Colonic mucosa (tissue), 4 donors: ENCODE measurements around the gene IL17REL. TPM values are rescaled to one million over a fixed set of nuclear protein-coding genes. Genes with fewer than 3 reads are reported as not detected.

Experiments
- DNase-seq: peaks from one replicate; pipeline ENCODE4 v3.0.0-alpha.2; 2020
- H3K27ac ChIP-seq: fragments of 200-600 bp; one replicate; pipeline ENCODE4 v1.8.0; 2021
- H3K27me3 ChIP-seq: fragments of 200-600 bp; one replicate; pipeline ENCODE4 v1.8.0; 2021
- H3K36me3 ChIP-seq: fragments of 200-600 bp; one replicate; pipeline ENCODE4 v1.8.0; 2021
- H3K4me1 ChIP-seq: fragments of 200-600 bp; one replicate; pipeline ENCODE4 v1.8.0; 2021; ENCODE audit warnings: mild to moderate bottlenecking
- H3K4me3 ChIP-seq: fragments of 200-600 bp; one replicate; pipeline ENCODE4 v1.8.0; 2021
- H3K9ac ChIP-seq, 2 donors: one replicate each; pipeline ENCODE4 v1.7.0; 2013; ENCODE audit warnings: control low read depth in 2 of 2, low read depth in 2 of 2, low read length in 2 of 2
- H3K9me3 ChIP-seq: fragments of 200-600 bp; one replicate; pipeline ENCODE4 v1.8.0; 2021
- CTCF ChIP-seq: fragments of 200-600 bp; IDR thresholded peaks from one replicate; pipeline ENCODE4 v1.8.0; 2022; ENCODE audit warnings: antibody characterized with exemption, mild to moderate bottlenecking
- intact Hi-C: fragments of 100-400 bp; cut with DNase I; formaldehyde crosslinking; loops from one replicate; pipeline ENCODE4 v1.14.1; 2022
- total RNA-seq, 2 donors: library from RNA; stranded (reverse); fragmentation: NEBNext Ultra II Directional in 1 of 2; extraction: Animal tissue kit (Norgen Biotek cat#: 25700) in 1 of 2; gene quantifications; one replicate each; pipeline ENCODE4 v1.2.1, GENCODE V29; 2021
- donor health status: healthy.
- donor health status: DM: no; HTN: no; CAD: no.
- donor health status: DM: no; HTN: no; CAD: no.

IL17REL gene
- total RNA-seq, 2 donors from 2014 or later: 0.11 to 0.22 TPM

GRCh38 chr22:50010676-50011446 is 1.7 kb downstream of the IL17REL start:
- Histone ChIP-seq H3K27me3 (peaks cover 54% of the 10 kb centered on the region), H3K4me1 (no peaks in the 10 kb centered on the region), H3K9ac (no peak overlapping the region), H3K4me3 (no peak overlapping the region), H3K36me3 (no peaks in the 10 kb centered on the region), H3K27ac (no peak overlapping the region), H3K9me3 (no peaks in the 10 kb centered on the region)
- intact Hi-C loops: no loop called here
- TF ChIP-seq CTCF: no peak
- DNase-seq: no peak

- no peak overlapping the region for H3K27ac ChIP-seq
- no peak for DNase-seq
- intact Hi-C loops: no loop called here
- H3K9me3 ChIP-seq: no peaks in the 10 kb centered on the region
- peaks cover 46% of the 10 kb centered on the region for H3K27me3 ChIP-seq
- no peak for TF ChIP-seq CTCF
- no peak overlapping the region for H3K9ac ChIP-seq
- no peaks in the 10 kb centered on the region for H3K4me1 ChIP-seq
- no peaks in the 10 kb centered on the region for H3K36me3 ChIP-seq
- H3K4me3 ChIP-seq: no peak overlapping the region
Observed at GRCh38 chr22:50009765-50010675, 2.5 kb downstream of the IL17REL start.

- intact Hi-C loops: no loop called here
- no peaks in the 10 kb centered on the region for H3K4me1 ChIP-seq
- no peak overlapping the region for H3K4me3 ChIP-seq
- no peaks in the 10 kb centered on the region for H3K9me3 ChIP-seq
- no peak for TF ChIP-seq CTCF
- H3K27ac ChIP-seq: no peak overlapping the region
- H3K36me3 ChIP-seq: no peaks in the 10 kb centered on the region
- H3K9ac ChIP-seq: no peak overlapping the region
- peaks cover 39% of the 10 kb centered on the region for H3K27me3 ChIP-seq
- no peak for DNase-seq
Observed at GRCh38 chr22:50009251-50009650, 3.3 kb downstream of the IL17REL start.

GRCh38 chr22:50008151-50009040 is 4.2 kb downstream of the IL17REL start:
- DNase-seq: no peak
- no peak overlapping the region for H3K27ac ChIP-seq
- no peaks in the 10 kb centered on the region for H3K36me3 ChIP-seq
- no peak overlapping the region for H3K9ac ChIP-seq
- peaks cover 33% of the 10 kb centered on the region for H3K27me3 ChIP-seq
- TF ChIP-seq CTCF: no peak
- H3K4me1 ChIP-seq: no peaks in the 10 kb centered on the region
- H3K9me3 ChIP-seq: no peaks in the 10 kb centered on the region
- H3K4me3 ChIP-seq: no peak overlapping the region
- intact Hi-C loops: no loop called here

GRCh38 chr22:50007057-50007511 is 5.5 kb downstream of the IL17REL start:
- Histone ChIP-seq H3K4me3 (no peak overlapping the region), H3K9ac (no peak overlapping the region), H3K36me3 (no peaks in the 10 kb centered on the region), H3K9me3 (no peaks in the 10 kb centered on the region), H3K4me1 (no peaks in the 10 kb centered on the region), H3K27me3 (peaks cover 22% of the 10 kb centered on the region), H3K27ac (peak overlapping the region; percentile 70)
- no peak for DNase-seq
- intact Hi-C loops: no loop called here
- TF ChIP-seq CTCF: no peak
